Fibroblast of villous mesenchyme (primary cell): ENCODE measurements around the gene PINLYP. TPM values are rescaled to one million over a fixed set of nuclear protein-coding genes. Genes with fewer than 3 reads are reported as not detected.

Source experiments
- DNase-seq: peaks from one replicate; pipeline ENCODE4 v3.0.0-alpha.2; 2010; ENCODE audit warnings: low read depth
- H3K4me3 ChIP-seq: 2 replicates; pipeline ENCODE4 v1.5.1; 2011; ENCODE audit warnings: low read depth, mild to moderate bottlenecking, low read length
- total RNA-seq: library from RNA; depleted of rRNA; stranded (reverse); fragments of >200 nt; gene quantifications from 2 replicates; pipeline ENCODE4 v1.2.3, GENCODE V29; 2012
- TF ChIP-seq, protein P1 (sequence below): IDR thresholded peaks from 2 replicates; pipeline ENCODE4 v1.5.1; 2012; ENCODE audit warnings: low read depth, mild to moderate bottlenecking, low read length; ENCODE audit not compliant: insufficient read depth

The PINLYP gene
- total RNA-seq, 1 donor = 3.5 TPM

- DNase-seq = no peak
- TF ChIP-seq, protein P1, sequence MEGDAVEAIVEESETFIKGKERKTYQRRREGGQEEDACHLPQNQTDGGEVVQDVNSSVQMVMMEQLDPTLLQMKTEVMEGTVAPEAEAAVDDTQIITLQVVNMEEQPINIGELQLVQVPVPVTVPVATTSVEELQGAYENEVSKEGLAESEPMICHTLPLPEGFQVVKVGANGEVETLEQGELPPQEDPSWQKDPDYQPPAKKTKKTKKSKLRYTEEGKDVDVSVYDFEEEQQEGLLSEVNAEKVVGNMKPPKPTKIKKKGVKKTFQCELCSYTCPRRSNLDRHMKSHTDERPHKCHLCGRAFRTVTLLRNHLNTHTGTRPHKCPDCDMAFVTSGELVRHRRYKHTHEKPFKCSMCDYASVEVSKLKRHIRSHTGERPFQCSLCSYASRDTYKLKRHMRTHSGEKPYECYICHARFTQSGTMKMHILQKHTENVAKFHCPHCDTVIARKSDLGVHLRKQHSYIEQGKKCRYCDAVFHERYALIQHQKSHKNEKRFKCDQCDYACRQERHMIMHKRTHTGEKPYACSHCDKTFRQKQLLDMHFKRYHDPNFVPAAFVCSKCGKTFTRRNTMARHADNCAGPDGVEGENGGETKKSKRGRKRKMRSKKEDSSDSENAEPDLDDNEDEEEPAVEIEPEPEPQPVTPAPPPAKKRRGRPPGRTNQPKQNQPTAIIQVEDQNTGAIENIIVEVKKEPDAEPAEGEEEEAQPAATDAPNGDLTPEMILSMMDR = no peak
- no peak overlapping the region for H3K4me3 ChIP-seq
Measured at GRCh38 chr19:43569657-43570056, 5.9 kb upstream of the PINLYP start.

- H3K4me3 ChIP-seq = no peak overlapping the region
- DNase-seq = no peak
- TF ChIP-seq, protein P1 = no peak
Measured at GRCh38 chr19:43570174-43570791, 5.3 kb upstream of the PINLYP start.

DNA sequence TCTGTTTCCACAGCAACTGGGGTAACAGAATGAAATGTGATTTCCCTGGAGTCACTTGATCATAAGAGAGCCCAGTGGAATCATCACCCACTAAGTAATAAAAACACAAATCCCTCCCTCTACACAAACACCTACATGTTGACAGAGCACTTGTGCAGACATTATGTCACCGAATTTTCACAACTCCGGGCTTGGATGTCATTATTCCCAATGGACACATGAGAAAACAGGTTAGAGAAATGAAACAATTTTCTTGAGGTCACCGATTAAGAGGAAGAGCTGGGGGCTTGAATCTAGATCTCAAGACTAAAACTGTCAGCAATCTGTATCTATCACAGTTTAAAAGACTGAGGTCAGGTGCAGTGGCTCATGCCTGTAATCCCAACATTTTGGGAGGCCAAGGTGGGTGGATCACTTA, 3.4 kb upstream of the PINLYP start:
- no peak for DNase-seq
- no peak overlapping the region for H3K4me3 ChIP-seq

GRCh38 chr19:43574424-43575155, 1.0 kb upstream of the PINLYP start:
- no peak for DNase-seq
- H3K4me3 ChIP-seq = peak overlapping the region; percentile 93
- TF ChIP-seq, protein P1 = no peak

More for the DNA sequence above, 3.4 kb upstream of the PINLYP start:
- TF ChIP-seq, protein P1 = no peak

GRCh38 chr19:43575955-43576878, 616 bp downstream of the PINLYP start:
- peak overlapping the region; percentile 93 for H3K4me3 ChIP-seq
- DNase-seq = peak; percentile 51
- TF ChIP-seq, protein P1 = no peak

GRCh38 chr19:43578787-43579186, 3.2 kb downstream of the PINLYP start:
- TF ChIP-seq, protein P1 = no peak
- no peak for DNase-seq
- H3K4me3 ChIP-seq = no peak overlapping the region
